Measurements from ENCODE around the gene CTSW. TPM values are rescaled to one million over a fixed set of nuclear protein-coding genes. Genes with fewer than 3 reads are reported as not detected.

The CTSW gene
- total RNA-seq, 1 experiment from 2014 or later, result not detected

DNA sequence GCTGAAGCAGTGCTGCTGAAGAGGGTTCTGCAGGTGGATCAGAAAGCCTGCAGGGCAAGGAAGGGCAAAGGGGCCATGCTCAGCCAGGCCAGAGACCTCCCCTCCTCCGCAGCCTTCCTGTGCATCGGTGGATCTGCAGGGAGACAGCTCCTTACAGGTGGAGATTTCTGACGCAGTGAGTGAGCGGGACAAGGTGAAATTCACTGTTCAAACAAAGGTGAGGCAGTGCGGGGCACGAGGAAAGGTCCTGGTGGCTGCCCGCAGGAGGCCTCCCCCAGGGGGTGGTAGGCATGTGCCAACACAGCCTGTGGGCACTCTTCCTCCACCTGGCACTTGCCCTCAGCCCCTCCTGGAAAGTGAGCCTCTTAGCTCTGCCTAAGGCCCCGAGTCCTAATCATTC, 30.3 kb upstream of the CTSW start:
- CTCF ChIA-PET, result interaction anchor here (1.1 to 6.3 kb wide), 13 partner anchors 11 to 173 kb away, joined by 3 to 134 read pairs (median 11); partner anchors contain the start of genes AP5B1, CCDC85B, FIBP and KAT5
- POLR2A ChIA-PET, result interaction anchor here (1.0 to 3.5 kb wide), 4 partner anchors 11 to 51 kb away, joined by 3 to 38 read pairs (median 4); partner anchors contain the start of genes FIBP, MUS81 and SNX32
- Mint-ChIP-seq H3K4me1 (peaks cover 12% of the 10 kb centered on the region), H3K27ac (no peak overlapping the region), H3K4me3 (no peak overlapping the region), H3K36me3 (peaks cover 29% of the 10 kb centered on the region), H3K27me3 (ENCODE audit: low read depth) (peaks cover 13% of the 10 kb centered on the region), H3K9me3 (peaks cover 6% of the 10 kb centered on the region; the same call in 1 of the 2 replicates)
- ATAC-seq (no peak), DNase-seq (ENCODE audit: low spot score) (no peak)
- TF ChIP-seq FOXJ3 (CRISPR knock-in tag; IDR thresholded peaks at IDR 0.05; ENCODE audit: borderline replicate concordance), result no peak
- TF ChIP-seq, protein P1, sequence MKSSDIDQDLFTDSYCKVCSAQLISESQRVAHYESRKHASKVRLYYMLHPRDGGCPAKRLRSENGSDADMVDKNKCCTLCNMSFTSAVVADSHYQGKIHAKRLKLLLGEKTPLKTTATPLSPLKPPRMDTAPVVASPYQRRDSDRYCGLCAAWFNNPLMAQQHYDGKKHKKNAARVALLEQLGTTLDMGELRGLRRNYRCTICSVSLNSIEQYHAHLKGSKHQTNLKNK (CRISPR knock-in tag; IDR thresholded peaks at IDR 0.05), result no peak
- TF ChIP-seq, protein P2, sequence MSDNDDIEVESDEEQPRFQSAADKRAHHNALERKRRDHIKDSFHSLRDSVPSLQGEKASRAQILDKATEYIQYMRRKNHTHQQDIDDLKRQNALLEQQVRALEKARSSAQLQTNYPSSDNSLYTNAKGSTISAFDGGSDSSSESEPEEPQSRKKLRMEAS (CRISPR knock-in tag; IDR thresholded peaks at IDR 0.05), result no peak
- TF ChIP-seq NFE2L1 (CRISPR knock-in tag; IDR thresholded peaks at IDR 0.05), result no peak
- TF ChIP-seq, protein P3, sequence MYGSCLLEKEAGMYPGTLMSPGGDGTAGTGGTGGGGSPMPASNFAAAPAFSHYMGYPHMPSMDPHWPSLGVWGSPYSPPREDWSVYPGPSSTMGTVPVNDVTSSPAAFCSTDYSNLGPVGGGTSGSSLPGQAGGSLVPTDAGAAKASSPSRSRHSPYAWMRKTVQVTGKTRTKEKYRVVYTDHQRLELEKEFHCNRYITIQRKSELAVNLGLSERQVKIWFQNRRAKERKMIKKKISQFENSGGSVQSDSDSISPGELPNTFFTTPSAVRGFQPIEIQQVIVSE (CRISPR knock-in tag; IDR thresholded peaks at IDR 0.05; ENCODE audit: borderline replicate concordance), result no peak
- no peak for TF ChIP-seq ZNF232 (CRISPR knock-in tag; IDR thresholded peaks at IDR 0.05)
- no peak for TF ChIP-seq KAT7 (CRISPR knock-in tag; IDR thresholded peaks at IDR 0.05; ENCODE audit: borderline replicate concordance)
- TF ChIP-seq NR2C2 (CRISPR knock-in tag; IDR thresholded peaks at IDR 0.05), result no peak
- TF ChIP-seq TCF7 (CRISPR knock-in tag; IDR thresholded peaks at IDR 0.05; ENCODE audit: low read depth), result no peak
- no peak for TF ChIP-seq ZBTB21 (CRISPR knock-in tag; IDR thresholded peaks at IDR 0.05; ENCODE audit: borderline replicate concordance)
- TF ChIP-seq ZNF317 (CRISPR knock-in tag; IDR thresholded peaks at IDR 0.05; ENCODE audit: borderline replicate concordance, low read depth), result no peak
- TF ChIP-seq RELA (CRISPR knock-in tag; IDR thresholded peaks at IDR 0.05; ENCODE audit: borderline replicate concordance), result no peak
- no peak for TF ChIP-seq HMGA2 (CRISPR knock-in tag; IDR thresholded peaks at IDR 0.05)
- no peak for TF ChIP-seq GABPB1 (CRISPR knock-in tag; IDR thresholded peaks at IDR 0.05)
- TF ChIP-seq, protein P4, sequence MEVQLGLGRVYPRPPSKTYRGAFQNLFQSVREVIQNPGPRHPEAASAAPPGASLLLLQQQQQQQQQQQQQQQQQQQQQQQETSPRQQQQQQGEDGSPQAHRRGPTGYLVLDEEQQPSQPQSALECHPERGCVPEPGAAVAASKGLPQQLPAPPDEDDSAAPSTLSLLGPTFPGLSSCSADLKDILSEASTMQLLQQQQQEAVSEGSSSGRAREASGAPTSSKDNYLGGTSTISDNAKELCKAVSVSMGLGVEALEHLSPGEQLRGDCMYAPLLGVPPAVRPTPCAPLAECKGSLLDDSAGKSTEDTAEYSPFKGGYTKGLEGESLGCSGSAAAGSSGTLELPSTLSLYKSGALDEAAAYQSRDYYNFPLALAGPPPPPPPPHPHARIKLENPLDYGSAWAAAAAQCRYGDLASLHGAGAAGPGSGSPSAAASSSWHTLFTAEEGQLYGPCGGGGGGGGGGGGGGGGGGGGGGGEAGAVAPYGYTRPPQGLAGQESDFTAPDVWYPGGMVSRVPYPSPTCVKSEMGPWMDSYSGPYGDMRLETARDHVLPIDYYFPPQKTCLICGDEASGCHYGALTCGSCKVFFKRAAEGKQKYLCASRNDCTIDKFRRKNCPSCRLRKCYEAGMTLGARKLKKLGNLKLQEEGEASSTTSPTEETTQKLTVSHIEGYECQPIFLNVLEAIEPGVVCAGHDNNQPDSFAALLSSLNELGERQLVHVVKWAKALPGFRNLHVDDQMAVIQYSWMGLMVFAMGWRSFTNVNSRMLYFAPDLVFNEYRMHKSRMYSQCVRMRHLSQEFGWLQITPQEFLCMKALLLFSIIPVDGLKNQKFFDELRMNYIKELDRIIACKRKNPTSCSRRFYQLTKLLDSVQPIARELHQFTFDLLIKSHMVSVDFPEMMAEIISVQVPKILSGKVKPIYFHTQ (CRISPR knock-in tag; IDR thresholded peaks at IDR 0.05), result no peak
- no peak for TF ChIP-seq ZNF219 (CRISPR knock-in tag; IDR thresholded peaks at IDR 0.05; ENCODE audit: borderline replicate concordance)
- no peak for TF ChIP-seq MXD4 (CRISPR knock-in tag; IDR thresholded peaks at IDR 0.05; ENCODE audit: borderline replicate concordance)
- no peak for TF ChIP-seq ZNF121 (CRISPR knock-in tag; IDR thresholded peaks at IDR 0.05)

DNA sequence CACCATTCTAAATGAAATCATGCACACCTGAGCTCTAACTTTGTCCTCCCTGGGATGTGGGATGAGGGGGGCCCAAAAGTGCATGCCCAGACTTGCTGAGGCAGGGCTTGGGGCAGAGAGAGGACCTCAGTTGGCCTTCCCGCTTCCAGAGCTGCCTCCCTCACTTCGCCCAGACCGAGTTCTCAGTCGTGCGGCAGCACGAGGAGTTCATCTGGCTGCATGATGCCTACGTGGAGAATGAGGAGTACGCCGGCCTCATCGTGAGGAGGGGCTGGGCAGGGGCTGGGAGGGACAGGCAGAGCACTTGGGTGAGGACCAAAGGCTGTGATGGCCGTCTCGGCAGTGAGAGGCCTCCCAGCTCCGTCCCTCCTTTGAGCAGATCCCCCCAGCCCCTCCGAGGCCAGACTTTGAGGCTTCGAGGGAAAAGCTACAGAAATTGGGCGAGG, 29.8 kb upstream of the CTSW start:
- Mint-ChIP-seq H3K9me3 (peaks cover 6% of the 10 kb centered on the region; the same call in 1 of the 2 replicates), H3K4me1 (peaks cover 14% of the 10 kb centered on the region), H3K36me3 (peaks cover 33% of the 10 kb centered on the region), H3K27me3 (ENCODE audit: low read depth) (peaks cover 13% of the 10 kb centered on the region), H3K4me3 (no peak overlapping the region), H3K27ac (no peak overlapping the region)
- CTCF ChIA-PET, result interaction anchor here (0.6 to 6.3 kb wide), 12 partner anchors 10 to 173 kb away, joined by 3 to 134 read pairs (median 10); partner anchors contain the start of genes AP5B1, CCDC85B, FIBP and KAT5
- DNase-seq (ENCODE audit: low spot score) (no peak), ATAC-seq (no peak)
- POLR2A ChIA-PET, result interaction anchor here (0.7 to 3.5 kb wide), 6 partner anchors 10 to 51 kb away, joined by 3 to 38 read pairs (median 4); partner anchors contain the start of genes FIBP, MUS81 and SNX32
- TF ChIP-seq ZNF121 (CRISPR knock-in tag; IDR thresholded peaks at IDR 0.05) (0 out of 2 replicates have a peak, but pooled peaks have one; percentile 2), FOXK1 (CRISPR knock-in tag; IDR thresholded peaks at IDR 0.05) (no peak), NFATC4 (CRISPR knock-in tag; IDR thresholded peaks at IDR 0.05) (no peak), ZBTB21 (CRISPR knock-in tag; IDR thresholded peaks at IDR 0.05; ENCODE audit: borderline replicate concordance) (no peak), NR1H2 (CRISPR knock-in tag; IDR thresholded peaks at IDR 0.05) (no peak), TEAD1 (CRISPR knock-in tag; IDR thresholded peaks at IDR 0.05) (no peak)
